Midbrain (tissue), 1 donor: ENCODE results near the gene CBLC.
A peak's percentile ranks its signal among the peaks of the same experiment; 100 is the strongest.

ENCODE experiments used
- DNase-seq: peaks from one replicate; lab custom pipeline; 2025; lab: John Stamatoyannopoulos, UW

Gene CBLC, protein sequence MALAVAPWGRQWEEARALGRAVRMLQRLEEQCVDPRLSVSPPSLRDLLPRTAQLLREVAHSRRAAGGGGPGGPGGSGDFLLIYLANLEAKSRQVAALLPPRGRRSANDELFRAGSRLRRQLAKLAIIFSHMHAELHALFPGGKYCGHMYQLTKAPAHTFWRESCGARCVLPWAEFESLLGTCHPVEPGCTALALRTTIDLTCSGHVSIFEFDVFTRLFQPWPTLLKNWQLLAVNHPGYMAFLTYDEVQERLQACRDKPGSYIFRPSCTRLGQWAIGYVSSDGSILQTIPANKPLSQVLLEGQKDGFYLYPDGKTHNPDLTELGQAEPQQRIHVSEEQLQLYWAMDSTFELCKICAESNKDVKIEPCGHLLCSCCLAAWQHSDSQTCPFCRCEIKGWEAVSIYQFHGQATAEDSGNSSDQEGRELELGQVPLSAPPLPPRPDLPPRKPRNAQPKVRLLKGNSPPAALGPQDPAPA

DNA sequence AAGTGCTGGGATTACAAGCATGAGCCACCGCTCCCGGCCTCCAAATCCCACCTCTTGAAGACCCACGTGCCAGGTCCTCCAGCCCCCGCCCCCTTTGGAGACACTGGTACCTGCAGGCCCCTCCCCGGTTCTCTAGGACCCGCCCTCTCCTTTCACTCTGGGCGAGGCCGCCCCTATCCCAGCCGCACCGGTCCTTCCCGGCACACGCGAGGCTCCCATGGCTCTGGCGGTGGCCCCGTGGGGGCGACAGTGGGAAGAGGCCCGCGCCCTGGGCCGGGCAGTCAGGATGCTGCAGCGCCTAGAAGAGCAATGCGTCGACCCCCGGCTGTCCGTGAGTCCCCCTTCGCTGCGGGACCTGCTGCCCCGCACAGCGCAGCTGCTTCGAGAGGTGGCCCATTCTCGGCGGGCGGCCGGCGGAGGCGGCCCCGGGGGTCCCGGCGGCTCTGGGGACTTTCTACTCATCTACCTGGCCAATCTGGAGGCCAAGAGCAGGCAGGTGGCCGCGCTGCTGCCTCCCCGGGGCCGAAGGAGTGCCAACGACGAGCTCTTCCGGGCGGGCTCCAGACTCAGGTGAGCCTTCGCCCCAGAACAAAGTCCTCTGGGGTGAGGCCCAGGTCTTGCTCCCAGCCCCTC is at the start of gene CBLC:
TSS of gene CBLC (plus strand) at position 176 of the 633 bp plus-strand sequence. CDS start at position 218, 42 bp downstream.
- no peak for DNase-seq

DNA sequence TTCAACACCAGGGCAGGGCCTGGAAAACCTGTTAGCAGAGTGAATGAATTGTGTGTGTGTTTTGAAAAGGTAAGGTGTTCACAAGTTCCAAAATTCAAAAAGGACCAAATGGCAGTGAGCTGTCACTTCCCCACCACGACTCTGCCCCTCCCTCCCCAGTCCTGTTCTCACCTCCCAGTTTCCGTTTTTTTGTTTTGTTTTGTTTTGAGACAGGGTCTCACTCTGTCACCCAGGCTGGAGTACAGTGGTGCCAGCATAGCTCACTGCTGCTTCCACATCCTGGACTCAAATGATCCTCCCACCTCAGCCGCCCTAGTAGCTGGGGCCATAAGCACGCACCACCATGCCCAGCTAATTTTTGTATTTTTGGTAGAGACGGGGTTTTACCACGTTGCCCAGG is 49.5 kb upstream of the CBLC start:
- DNase-seq, result no peak

DNA sequence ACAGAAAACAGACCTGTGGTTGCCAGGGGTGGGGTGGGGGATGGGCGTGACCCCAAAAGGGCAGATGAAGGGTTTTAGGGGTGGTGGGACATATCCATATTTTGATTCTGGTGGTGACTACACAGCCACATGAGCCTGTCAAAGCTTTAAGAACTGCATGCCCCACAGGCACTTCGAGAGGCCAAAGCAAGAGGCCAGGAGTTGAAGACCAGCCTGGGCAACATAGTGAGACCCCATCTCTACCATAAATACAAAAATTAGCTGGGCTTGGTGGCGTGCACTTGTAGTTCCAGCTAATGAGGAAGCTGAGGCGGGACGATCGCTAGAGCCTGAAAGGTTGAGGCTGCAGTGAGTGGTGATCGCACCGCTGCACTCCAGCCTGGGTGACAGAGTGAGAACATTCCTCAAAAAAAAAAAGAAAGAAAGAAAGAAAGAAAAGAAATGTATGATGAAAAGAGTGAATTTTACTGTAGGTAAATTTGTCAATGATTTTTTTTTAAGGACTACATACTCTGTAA is 48.1 kb upstream of the CBLC start:
- DNase-seq, result no peak

DNA sequence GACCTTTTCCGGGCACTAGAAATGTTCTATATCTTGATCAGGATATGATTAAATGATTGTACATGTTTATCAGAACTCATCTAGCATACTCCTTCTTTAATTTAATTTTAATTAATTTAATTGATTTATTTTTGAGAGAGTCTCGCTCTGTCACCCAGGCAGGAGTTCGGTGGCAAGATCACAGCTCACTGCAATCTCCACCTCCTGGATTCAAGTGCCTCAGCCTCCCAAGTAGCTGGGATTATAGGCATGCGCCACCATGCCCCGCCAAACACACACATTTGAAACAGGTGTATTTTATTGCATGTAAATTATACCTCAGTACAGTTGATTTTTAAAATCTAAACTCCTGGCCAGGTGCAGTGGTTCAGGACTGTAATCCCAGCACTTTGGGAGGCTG is 46.6 kb upstream of the CBLC start:
- DNase-seq, result no peak

DNA sequence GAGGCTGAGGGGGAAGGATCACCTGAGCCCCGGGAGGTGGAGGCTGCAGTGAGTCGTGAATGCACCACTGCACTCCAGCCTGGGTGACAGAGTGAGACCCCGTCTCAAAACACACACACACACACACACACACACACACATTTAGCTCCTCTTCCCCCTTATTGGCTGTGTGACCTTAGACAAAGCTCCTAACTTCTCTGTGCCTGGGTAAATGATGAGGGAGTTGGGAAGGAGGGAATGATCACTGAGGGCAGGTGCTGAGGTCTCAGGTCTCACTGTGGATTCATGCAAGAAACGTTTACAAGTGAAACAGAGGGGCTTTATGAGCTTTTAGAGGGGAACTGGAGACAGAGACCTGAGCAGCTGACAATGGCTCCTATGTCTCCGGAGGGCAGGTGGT is 46.1 kb upstream of the CBLC start:
- no peak for DNase-seq

DNA sequence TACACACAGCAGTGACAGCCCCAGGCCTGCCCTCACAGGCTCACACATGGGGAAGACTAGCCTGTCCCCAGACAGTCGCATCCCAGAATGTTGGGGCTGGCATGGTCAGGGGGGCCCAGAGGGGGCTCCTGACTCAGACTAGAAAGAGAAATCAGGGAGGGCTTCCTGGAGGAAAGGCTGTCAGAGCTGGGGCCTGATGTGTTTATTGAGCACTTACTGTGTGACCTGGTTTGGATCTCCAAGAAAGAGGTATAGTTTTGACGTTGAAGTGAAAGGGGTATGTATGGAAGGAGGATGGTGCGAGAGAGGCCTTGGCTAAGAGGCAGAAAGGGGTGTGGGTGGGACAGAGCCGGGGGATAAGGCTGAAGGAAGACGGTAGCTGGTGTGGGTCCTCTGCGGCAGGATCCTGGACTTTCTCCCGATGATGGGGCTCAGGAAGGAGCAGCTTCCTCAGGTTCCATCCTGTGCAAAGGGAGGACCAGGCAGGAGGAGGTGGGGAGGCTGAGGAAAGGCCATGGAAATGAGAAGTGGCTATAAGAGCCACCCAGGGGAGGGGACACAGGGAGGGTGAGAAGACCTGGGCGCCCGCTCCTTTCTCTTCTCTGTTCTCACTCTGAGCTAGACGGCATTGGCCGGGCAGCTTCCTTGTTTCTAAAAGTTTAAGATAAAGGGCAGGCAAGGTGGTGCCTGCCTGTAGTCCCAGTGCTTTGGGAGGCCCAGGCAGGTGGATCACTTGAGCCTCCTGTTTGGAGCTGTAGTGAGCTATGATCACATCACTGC is 45.3 kb upstream of the CBLC start:
- DNase-seq, result no peak

DNA sequence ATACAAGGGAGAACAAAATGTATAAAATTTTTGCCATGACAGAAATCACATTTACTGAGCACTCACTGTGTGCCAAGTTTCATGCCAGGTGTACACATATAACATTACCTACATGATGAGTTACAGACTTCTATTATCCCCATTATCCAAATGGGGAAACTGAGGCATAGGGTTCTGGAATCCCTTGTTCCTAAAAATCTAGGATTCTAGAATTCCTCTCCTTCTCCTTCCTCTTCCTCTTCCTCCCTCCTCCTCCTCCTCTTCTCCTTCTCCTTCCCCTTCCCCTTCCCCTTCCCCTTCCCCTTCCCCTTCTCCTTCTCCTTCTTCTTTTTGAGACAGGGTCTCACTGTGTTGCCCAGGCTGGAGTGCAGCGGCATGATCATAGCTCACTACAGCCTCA is 43.3 kb upstream of the CBLC start:
- DNase-seq, result no peak

DNA sequence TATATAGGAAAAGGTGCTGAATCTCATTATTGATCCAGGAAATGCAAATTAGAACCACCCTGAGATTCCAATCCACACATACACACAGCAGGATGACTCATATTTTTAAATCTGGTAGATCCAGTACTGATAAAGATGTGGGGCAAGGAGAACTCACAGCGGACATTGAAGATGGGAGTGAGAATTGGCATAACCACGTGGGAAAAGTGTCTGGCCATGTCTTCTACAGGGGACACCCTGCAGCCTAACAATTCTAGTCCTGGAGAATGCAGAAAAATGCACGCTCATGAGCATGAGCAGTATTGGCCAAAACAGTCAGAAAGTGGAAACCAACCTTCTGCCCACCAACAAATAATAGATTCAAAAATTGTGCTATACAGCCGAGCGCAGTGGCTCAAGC is 42.7 kb upstream of the CBLC start:
- DNase-seq, result no peak

DNA sequence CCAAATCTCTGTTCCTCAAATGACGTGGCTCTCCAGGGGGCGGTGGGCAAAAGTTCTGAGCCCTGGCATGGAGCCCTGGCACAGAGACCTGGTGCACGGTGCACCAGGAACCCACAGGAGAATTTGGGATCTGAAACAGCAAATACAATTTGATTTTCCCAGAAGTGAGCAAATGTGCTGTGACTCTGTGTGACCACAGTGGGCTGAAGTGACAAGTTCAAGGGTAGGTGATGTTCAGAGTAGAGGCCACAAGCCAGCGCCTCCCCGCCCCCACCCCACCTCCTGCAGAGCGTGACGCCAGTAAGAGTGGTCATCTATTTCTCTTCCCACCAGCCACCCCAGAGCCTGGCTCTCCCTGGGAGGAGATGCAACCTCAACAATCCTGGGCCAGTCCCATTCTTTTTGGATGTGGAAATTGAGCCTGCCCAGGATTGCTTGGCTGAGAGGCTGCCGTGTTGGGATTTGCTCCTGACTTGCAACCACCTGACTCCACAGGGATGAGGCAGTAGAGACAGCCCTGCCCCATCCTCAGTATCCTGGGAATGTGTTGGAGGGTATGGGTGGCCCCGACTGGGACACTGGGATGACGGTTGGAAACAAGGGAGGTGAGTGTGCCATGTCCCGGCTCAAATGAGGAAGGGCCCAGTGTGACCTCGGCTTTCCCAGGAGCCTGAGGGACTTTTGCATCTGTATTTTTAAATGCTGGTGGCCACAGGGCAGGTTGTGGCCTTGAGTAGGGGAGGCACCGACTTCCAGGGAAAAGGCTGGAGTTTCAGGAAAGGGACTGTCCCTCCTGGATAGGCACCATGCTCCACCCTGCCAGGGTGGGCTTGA is 40.2 kb upstream of the CBLC start:
- no peak for DNase-seq

DNA sequence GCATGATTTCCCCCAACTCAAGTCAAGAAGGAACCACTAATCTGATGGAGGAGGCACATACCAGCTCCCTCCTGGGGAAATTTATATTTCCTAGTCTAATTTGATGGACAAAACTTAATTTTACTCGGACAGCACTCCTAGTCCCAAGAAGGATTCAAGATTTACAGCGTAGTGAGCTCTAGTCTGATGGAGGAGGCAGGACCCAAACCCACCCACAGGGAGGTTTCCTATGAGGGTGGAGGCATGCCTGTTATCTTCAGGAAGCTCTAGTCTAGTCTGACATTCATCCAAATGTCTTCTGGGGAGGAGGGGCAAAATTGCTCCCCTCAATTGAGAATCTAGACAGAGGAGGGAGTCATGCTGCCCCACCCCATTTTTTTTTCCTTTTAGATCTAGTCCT is 39.6 kb upstream of the CBLC start:
- DNase-seq, result no peak

DNA sequence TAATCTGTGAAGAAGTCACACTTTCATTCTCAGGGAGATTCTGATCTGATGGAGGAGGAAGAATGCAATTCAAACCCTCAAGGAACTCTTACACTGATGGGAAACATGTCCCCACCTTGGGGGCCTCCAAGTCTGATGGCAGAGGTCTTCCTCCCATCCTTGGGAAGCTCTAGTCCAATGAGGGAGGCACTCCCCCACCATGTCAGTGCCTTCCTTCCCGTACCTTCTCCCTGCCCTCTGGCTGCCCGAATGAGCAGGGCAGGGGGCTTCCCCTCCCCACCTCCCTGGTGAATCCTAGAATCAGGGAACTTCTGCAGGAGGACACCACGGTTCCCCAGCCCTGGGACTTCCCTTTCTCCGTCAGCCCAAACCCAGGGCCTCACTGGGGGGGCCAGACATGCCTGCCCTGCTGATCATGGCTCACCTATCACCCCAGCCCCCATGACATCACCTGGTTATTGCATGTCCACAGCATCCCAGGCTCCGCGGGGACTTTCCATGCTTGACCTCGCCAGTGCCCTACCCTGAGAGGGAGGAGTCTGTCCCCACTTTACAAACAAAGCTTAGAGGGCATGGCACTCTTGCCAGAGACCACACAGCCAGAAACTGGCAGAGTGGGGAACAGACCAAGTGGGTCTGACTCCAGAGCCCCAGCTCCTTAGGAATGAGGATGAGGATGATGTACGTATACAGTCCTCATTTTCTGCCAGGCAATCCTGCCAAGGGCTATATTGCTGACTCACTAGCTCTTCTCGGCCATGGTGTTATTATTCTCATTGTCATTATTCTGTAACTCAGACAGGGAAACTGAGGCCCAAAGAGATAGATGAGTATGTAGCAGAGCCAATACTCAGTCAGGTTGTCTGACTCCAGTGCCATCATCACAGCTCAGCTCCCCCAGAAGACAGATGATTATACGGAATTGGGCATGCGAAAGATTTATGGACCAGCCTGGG is 38.8 kb upstream of the CBLC start:
- no peak for DNase-seq

DNA sequence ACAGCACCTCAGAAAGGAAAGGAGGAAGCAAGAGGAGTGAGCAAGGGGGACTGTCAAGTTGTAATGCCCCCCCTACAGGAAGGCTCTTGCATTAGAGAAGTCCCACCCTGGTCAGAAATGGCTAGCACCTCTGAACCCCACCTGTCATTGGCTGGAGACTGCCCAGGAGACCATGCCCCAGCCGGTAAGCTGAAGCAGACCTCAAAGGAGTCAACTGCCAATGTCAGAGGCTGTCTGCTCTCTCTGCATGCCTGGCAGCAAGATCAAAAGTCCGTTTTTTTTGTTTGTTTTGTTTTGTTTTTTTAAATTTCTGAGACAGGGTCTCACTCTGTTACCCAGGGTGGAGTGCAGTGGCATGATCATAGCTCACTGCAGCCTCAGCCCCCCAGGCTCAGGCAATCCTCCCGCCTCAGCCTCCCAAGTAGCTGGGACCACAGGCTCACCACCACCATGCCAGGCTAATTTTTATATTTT is 37.3 kb upstream of the CBLC start:
- DNase-seq, result no peak

DNA sequence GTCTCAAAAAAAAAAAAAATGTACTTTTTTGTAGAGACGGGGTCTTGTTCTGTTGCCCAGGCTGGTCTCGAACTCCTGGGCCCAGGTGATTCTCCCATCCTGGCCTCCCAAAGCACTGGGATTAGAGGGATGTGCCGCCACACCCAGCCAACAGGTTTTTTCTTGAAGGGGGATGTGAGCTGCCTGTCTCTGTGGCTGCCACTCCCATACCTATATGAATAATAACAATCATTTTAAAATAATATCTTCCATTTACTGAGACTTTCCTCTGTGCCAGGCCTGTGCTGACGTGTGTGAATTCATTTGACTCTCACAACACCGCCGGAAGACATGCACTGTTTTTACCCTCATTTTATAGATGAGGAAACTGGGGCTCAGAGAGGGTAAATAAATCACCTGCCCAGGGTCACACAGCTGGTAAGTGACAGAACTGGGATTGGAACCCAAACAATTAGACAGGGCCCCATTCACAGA is 36.4 kb upstream of the CBLC start:
- DNase-seq, result no peak

DNA sequence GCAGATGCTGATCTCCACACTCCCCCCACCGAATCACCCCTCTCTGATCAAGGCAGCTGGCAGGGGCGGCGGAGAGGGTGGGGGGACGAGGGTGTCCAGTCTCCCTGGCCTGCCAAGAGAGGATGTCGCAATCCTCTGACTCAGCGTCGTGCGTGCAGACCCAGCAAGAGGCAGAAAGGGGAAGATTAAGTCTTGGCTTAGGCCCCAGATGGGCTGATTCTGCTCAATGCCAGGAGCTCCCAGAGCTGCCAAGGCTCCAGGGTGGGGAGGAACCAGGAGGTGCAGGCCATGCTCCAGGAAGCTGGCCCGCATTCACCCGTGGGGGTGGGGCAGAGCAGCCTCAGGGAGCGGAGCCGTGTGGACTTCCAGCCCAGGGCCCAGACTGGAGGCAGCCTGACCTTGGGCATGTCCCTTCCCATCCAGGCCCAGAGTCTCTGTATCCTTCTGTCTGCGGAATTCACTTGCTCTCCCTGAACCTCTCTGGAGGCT is 35.8 kb upstream of the CBLC start:
- peak; percentile 88 for DNase-seq

DNA sequence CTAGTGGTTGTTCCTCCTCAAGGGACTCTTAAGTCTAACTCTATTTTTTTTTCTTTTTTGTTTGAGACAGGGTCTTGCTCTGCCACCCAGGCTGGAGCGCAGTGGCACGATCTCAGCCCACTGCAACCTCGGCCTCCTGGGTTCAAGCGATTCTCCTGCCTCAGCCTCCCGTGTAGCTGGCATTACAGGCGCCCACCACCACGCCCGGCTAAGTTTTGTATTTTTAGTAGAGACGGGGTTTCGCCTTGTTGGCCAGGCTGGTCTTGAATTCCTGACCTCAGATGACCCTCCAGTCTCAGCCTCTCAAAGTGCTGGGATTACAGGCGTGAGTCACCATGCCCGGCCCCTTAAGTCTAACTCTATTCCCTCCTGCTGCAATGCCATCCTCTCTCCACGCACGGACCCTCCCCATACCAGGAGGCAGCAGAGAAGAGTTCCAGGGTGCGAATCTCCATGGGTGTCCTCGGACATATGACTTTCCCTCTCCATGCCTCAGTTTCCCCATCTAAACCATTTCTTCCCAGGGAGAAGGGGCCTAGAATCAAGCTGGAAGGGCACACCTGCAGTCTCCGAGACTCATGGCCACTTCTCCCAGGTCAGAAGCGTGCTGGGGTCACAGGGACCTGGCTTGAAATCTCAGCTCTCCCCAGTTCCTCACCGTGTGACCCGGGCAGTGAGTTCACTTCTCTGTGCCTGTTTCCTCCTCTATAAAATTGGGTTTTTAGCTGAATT is 35.2 kb upstream of the CBLC start:
- no peak for DNase-seq

DNA sequence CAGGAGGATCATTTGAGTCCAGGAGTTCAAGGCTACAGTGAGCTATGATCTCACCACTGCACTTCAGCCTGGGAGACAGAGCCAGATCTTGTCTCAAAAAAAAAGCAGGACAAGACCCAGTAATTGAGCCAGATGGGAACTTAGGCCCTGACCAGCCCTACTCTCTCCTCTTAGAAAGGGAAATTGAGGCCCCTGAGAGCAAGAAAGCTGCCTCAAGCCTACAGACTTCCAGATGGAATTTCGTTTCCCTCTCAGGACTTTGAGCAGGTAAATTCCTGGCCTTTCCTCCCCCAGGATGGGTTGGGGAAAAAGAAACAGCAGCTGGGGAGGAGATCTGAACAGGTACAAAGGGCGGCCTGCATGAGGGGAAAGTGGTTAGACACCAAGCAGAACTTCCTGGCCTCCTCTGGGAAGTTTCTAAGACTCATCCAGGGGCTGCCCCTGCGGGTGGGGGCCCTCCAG is 32.8 kb upstream of the CBLC start:
- no peak for DNase-seq

DNA sequence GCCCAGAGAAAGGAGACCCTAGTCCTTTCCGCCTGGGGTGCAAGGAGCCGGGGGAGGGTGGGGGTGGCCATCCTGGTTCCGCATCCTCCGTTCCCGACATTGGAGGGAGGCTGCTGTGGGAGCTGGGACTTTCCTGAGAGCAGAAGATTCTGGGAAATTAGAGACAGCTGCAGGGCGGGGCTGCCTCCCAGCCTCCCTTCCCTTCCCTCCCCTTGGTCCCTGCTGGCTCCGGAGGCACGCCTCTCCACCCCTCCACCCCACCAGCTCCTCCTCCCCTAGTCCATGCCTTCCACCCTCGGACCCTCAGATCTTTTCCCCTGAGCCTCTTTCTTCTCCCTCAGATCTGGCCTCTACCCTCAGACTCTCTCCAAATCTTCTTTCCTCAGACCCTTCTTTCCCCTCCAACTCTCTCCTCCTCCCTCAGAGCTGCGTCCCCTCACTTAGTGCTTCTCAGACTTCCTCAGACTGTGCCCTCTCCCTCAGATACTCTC is 32.3 kb upstream of the CBLC start:
- DNase-seq, result no peak

DNA sequence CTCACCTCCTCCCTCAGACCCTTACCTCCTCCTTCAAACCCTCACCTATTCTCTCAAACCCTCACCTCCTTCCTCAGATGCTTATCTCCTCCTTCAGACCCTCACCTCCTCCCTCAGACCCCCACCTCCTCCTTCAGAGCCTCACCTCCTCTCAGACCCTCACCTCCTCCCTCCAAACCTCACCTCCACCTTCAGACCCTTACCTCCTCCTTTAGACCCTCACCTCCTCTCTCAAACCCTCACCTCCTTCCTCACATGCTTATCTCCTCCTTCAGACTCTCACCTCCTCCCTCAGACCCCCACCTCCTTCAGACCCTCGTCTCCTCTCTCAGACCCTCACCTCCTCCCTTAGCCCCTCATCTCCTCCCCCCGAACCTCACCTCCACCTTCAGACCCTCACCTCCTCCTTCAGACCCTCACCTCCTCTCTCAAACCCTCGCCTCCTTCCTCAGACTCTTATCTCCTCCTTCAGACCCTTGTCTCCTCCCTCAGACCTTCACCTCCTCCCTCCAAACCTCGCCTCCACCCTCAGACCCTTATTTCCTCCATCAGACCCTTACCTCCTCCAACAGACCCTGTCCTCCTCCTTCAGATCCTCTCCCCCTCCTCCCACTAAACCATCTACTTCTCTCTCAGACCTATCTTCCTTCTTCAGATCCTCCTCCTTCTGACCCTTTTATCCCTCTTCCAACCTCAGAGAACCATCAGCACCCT is 31.6 kb upstream of the CBLC start:
- no peak for DNase-seq

DNA sequence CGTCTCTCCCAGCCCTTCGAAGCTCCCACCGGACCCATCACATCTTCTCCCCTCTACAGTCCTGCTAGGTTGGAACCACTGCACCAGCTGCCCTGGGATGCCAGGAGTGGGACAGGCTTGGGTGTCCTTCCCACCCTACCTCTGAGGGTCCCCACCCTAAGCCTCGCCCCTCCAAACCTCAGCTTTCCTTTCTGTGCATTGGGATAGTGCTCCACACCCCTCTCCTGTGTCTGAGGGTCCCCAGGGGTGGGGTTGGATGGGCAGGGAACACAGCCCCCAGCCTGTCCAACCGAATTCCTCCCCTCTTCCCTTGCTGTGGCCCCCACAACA is 31.1 kb upstream of the CBLC start:
- DNase-seq, result no peak
